DMS114 treated with DMSO at 0.1 percent for 48 hours (cell line): ENCODE data around the gene FGF14.

Source experiments
- DNase-seq: peaks from one replicate; lab custom pipeline; 2025; ENCODE audit not compliant: unreplicated experiment; lab: John Stamatoyannopoulos, UW

Gene FGF14

GRCh38 chr13:101944521-101944920 is 457.3 kb downstream of the FGF14 start:
- DNase-seq: no peak

- no peak for DNase-seq
Observed at GRCh38 chr13:101942535-101943157, 459.2 kb downstream of the FGF14 start.

GRCh38 chr13:101942038-101942437 is 459.8 kb downstream of the FGF14 start:
- no peak for DNase-seq

GRCh38 chr13:101941095-101941783 is 460.6 kb downstream of the FGF14 start:
- no peak for DNase-seq

GRCh38 chr13:101939370-101939769 is 462.5 kb downstream of the FGF14 start:
- DNase-seq: no peak

- DNase-seq: no peak
Observed at GRCh38 chr13:101935828-101936227, 466.0 kb downstream of the FGF14 start.

GRCh38 chr13:101931186-101931585 is 470.7 kb downstream of the FGF14 start:
- DNase-seq: no peak

- DNase-seq: no peak
Observed at GRCh38 chr13:101930331-101930730, 471.5 kb downstream of the FGF14 start.

GRCh38 chr13:101925731-101926130 is 476.1 kb downstream of the FGF14 start:
- DNase-seq: no peak

GRCh38 chr13:101919541-101920181 is 482.2 kb downstream of the FGF14 start:
- no peak for DNase-seq

- no peak for DNase-seq
Observed at GRCh38 chr13:101917833-101918661, 483.8 kb downstream of the FGF14 start.

GRCh38 chr13:101917475-101917810 is 484.4 kb downstream of the FGF14 start:
- DNase-seq: no peak

GRCh38 chr13:101916775-101917474 is 484.9 kb downstream of the FGF14 start:
- DNase-seq: no peak

GRCh38 chr13:101916108-101916774 is 485.6 kb downstream of the FGF14 start:
- no peak for DNase-seq

- no peak for DNase-seq
Observed at GRCh38 chr13:101915755-101916107, 486.1 kb downstream of the FGF14 start.

- DNase-seq: no peak
Observed at GRCh38 chr13:101915331-101915730, 486.5 kb downstream of the FGF14 start.

- DNase-seq: no peak
Observed at GRCh38 chr13:101911752-101912151, 490.1 kb downstream of the FGF14 start.

GRCh38 chr13:101903890-101904289 is 498.0 kb downstream of the FGF14 start:
- no peak for DNase-seq

GRCh38 chr13:101898676-101899075 is 503.2 kb downstream of the FGF14 start:
- DNase-seq: no peak

- DNase-seq: no peak
Observed at GRCh38 chr13:101896541-101896940, 505.3 kb downstream of the FGF14 start.

- no peak for DNase-seq
Observed at GRCh38 chr13:101893021-101893420, 508.8 kb downstream of the FGF14 start.
